Activated CD4-positive, alpha-beta T cell treated with anti-CD3 and anti-CD28 coated beads, Interleukin-2, amount 50 U/mL, for 4 hours (primary cell): ENCODE measurements around the gene AHNAK2.

ENCODE experiments used
- DNase-seq, 2 experiments: peaks; one replicate each; pipeline ENCODE4 v3.0.0-alpha.2; 2020

AHNAK2 gene

DNA sequence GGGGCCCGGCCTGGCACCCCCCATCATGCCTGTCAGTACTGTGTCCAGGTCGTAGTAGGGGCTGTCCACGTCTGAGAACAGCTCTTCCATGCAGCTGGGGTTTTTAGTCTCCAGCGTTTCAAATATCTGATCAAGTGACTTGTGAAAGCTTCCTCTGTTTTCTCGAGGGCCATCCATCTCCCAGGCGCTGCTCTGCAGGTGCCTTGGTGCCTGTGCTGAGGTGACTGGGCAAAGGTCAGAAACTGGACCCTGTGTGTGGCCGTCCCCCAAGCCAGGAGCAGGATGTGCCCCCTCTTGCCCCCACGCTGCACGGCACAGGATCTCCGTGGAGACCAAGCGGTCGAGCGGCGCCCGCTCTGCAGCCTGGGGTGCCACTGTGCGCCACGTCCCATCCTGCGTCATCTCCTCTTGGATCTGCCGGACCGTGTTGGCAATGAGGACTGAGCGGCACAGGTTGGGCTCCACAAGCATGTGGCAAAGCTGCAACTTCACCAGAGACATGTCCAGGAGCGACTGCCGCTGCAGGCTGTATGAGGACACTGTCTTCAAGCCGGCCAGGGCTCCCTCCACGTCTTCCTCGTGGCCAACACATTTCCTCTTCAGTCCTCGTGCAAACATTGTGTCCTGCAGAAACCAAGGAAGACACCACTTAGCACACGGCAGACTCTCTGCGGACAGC lies 33.3 kb upstream of the AHNAK2 start:
- no peak for DNase-seq

DNA sequence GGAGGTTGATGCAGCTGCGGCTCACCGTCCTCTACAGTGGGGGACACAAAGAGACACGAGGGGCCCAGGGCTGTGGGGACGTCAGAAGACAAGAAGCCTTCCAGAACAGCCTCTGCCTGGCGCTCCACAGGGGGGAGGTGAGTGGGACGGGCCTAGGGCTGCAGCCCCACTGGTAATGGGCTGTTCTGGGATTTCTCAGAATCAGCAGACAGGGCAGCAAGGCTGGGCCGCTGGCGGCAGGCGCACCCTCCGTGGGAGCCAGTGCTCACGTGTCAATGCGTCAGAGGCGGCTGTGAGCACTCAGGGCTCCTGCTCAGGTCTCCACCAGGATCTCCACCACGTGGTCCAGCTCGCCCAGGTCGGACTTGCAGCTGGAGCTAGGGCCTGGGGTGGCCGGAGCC lies 32.7 kb upstream of the AHNAK2 start:
- DNase-seq = no peak

DNA sequence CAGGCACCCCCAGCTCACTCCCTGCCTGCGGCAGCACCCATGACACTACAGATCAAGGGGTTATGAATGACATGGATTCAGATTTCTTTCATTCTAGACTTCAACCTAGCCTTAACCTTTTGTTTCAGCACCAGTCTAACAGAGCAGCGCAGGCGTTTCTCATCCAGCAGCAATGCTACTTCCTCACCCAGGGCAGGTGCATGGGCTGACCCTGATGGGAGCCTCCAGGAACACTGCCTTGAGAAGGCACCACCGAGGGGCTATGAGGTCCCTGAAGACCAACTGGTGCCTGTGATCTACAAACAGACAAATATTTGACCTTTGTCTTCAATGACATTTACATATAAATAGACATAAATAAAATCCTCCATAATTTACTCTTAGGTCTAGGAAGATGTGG lies 31.9 kb upstream of the AHNAK2 start:
- DNase-seq = no peak

DNA sequence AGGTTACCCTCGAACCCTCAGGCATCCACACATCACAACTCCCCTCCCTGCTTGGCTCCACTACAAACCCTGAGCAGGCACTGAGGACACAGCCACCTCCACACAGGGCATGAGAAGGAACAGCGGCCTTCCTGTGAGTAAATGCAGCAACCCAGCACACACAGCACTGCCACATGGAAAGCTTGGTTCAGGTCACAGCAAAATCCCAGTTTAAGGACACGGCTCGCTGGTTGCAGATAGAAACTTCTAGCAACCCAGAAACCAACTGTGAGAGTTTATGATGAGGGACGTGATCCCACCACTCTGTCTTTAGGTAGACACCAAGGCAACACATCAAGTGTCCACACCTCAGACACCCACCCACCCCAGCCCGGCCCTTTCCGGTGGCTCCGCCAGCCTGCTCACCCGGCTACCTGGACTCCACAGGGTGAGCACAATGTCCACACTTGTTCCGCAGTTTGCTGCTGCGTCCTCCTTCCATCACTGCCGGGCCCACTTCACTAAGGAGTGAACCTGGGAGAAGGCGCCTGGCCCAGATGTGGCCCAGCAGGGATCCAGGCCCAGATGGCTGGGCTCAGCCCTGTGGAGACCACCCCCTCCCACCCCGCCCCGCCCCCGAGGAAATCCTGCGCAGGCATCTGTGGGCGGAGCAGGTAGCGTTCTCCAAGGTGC lies 29.6 kb upstream of the AHNAK2 start:
- no peak for DNase-seq

DNA sequence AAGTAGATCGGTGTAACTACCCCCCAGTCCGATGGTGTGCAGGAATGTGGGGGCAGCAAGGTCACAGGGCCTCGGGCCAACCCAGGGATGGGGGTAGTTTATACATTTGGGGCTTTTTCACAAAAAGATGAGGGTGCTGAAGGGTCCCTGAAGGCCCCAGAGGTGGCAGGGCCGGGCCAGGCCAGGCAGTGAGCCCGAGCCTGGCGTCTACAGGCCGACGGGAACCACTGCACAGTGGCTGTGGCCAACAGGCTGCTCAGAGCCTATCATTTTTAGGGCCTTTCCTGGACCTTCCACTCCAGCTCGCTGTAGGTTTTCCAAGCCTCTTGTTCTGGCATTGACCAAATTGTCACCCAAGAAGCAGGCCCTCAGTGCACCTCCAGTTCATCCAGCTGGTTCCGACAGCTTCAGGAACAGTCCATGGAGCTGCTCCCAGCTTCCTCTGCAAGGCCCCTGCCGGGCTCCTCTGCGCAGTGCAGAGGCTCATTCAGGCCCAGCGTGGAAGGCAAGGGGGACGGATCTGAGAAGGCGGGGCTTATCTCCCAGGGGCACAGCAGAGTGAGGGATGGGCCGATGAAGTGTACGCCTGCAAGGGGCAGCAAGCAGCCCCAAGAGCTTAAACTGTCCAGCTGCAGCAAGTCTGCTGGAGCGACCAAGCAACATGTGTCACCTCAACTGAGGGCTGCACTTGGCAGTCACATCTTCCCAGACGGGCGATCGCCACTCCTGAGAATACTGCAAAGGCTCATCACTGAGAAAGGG lies 28.8 kb upstream of the AHNAK2 start:
- no peak for DNase-seq

DNA sequence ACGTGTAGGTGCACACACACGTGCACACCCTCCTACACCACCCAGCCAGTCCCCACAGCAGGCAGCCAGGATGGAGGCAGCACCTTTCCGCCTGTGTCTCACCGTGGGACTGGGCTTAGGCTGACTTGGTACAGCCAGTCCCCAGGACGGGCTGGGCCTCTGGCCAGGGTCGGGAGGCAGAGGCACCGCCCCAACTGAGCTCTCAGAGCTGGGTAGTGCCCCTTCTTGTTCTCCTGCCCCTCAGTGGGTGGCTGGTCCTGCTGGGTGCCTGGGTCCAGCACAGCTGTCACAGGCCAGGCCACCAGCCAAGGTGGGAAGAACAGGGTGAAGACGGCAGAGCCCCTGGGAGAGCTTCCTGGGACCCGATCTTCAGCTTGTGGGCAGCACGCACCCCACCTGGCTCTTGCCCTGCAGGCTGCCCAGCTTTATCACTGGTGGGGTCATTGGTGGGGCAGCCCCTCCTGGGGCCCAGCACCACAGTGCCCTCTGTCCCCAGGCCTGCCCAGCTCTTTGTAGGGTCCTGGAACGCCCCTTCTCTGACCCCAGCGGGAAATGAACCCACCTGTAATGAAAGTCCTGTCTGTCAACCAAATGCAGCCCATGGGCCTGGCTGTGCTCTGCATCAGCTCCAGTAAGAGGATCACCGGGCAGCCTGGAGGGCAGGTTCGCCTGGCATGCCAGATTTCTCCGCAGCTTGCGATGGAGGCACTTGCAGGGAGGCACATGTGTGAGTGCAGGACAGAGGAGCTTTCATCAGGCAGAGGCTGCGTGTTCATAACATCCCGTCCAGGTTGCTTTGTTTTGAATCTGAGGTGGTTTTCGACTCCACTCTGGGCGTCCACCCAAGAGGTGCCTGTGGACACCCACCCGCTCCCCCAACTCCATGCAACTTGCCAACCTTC lies 28.0 kb upstream of the AHNAK2 start:
- no peak for DNase-seq

DNA sequence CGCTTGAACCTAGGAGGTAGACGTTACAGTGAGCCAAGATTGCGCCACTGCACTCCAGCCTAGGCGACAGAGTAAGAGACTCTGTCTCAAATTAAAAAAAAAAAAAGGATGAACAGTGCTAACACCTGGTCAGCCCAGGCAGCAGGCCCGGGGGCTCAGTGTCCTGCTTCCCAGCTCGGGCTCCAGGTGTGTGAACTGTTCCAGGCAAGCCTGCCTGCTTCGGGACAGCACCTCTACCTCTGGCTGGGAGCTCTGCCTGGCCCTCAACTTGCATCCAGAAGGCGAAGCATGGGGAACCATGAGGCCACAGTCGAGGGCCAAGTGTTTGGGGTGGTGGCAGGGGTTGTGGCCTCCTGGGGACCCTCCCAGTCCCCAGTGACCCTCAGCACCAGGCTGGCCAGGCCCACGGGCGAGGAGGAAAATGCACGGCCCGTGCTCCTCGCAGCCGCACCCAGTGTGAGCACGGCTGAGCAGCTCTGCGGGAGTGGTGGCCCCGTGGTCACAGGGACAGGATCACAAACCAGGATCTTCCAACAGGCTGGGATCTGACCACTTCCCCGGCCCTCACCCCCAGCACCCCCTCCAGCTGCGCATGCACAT lies 27.3 kb upstream of the AHNAK2 start:
- no peak for DNase-seq

DNA sequence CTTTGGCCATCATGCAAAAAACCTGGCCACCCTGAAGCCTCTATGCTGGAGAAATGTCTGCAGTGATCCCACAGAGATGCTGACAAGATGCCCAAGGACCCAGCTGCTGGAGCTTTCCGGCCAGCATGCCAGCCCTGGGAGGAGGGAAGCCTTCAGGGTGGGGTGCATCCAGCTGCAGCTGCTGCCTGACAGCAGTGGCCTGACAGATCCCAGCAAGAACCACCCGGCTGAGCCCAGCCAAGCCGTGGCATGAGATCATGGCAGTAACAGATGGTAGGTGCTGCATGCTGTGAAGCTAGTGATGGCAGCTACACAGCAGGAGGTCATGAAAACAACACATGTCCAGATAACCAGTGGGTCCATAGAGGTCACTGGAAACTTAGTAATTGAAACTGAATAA lies 21.2 kb upstream of the AHNAK2 start:
- no peak for DNase-seq

DNA sequence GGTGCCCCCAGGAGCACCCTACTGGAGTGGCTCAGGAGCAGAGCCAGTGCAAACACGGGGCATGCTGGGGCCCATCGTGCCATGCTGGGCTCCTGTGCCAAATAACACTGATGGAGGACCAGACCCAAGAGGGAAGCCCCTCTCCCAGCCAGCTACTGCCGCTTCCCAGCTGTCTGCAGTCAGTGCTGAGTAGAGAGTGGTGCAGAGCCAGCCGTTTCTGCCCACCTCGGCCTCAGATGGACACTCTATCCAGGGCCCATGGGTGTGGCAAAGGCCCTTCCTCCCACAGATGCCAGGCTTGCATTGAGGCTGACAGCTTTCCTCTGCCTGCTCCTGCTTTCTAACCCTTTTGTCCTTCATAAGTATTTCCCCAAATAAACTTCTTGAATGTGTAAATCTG lies 20.6 kb upstream of the AHNAK2 start:
- no peak for DNase-seq

DNA sequence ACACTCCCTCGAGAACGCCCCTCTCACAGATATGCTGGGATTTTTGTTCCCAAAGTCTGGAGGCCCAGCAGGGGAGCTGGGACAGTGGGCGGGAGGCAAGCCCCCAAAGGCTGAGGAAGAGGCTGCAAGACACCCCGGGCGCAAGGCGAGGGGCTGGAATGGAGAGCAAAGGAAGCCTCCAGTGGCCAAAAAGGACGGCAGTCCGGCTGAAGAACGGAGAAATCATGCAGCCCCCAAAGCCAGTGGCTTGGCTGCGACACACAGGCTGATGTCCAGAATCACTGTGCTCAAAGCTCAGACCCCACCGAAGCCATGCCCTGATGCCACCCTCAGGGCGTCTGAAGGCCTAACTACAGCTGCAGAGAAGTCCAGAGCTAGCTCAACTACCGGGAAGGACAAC lies 18.3 kb upstream of the AHNAK2 start:
- no peak for DNase-seq

DNA sequence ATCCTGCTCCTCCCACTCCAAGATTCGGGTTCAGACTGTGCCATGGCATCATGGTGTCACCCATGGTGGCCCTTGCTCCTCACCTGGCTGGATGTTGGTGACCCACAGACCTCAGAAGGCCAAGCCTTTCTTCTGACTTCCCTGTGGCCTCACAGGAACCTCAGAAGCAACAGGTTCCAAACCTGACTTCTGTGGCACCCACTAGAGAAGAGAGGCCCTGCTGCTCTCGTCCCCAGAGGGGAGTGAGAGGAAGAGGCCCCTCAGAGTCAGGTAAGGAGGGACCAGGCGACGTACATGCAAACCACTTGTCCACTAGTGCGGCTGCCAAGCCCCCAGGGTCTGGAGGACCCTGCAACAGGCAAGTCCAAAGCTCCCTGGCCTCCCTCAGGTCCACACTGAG lies 17.9 kb upstream of the AHNAK2 start:
- DNase-seq = no peak

DNA sequence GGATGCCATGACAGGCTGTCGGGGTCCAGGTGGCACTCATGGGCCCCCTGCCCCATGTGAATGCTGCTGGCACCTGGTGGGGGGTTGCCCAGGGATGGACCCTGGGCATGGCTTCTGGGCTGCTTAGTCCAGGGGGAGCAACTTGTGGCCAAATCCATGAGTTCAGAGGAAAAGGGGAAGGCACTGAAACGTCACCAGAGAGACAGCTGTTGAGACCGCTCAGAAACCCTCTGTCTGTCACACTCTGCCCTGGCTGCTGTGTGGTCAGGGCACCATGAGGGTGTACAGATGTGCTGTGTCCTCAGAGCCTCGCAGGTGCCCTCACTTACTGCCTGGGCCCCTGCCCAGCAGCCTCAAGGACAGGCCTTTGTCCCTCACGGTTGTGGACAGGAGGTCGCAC lies 16.8 kb upstream of the AHNAK2 start:
- no peak for DNase-seq

DNA sequence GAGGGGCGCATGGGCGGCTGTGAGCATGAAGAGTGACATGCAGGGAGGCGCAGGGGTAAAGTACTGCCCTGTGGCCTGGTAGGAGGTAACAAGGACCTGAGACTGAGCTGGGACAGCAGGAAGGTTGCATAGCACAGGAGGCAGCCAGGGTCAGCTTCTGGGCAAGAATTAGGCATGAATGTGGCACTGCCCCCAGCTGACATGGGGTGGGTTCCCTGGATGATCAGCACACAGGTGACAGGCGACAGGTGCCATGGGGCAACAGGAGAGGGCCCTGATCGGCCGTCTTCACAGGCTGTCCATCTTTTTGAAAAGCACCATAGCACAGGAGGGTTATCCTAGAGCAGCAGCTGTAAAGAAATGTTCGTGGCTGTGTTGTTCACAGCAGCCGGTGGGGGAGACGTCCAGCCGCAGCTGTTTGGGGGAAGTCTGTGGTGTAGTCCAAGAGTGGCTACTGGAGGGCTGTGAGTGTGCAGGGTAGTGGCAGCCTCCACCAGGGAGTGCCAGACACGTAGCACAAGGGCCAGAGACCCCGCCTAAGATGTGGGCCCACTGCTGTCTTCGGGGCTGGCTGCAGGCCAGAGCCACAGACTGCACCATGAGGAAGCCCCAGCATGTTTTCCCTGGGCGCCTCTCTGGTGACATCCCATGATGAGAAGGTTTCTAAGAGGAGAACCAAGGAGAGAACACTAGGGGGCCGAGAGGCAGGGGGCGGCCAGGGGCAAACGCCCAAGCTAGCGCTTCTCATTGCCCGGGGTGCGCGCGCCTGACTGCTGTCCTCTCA lies 15.8 kb upstream of the AHNAK2 start:
- DNase-seq = no peak

DNA sequence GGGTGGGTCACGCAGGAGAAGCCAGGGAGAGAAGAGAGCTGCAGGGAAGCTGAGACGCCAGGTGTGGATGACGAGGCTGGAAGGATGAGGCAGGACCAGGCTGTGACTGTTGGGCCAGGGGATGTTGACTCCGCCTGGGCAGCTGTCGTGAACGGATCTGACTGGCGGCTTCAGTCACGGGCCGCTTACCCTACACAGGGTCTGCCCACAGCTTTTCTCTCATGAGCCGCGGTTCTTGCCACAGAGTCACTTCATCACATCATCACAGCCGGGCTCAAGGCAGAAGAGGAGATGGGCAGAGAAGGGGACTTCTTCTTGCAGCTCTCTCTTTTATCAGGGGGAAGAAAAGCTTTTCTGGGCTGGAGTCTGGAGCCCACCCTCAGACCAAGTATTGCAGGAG lies 15.1 kb upstream of the AHNAK2 start:
- DNase-seq = no peak

DNA sequence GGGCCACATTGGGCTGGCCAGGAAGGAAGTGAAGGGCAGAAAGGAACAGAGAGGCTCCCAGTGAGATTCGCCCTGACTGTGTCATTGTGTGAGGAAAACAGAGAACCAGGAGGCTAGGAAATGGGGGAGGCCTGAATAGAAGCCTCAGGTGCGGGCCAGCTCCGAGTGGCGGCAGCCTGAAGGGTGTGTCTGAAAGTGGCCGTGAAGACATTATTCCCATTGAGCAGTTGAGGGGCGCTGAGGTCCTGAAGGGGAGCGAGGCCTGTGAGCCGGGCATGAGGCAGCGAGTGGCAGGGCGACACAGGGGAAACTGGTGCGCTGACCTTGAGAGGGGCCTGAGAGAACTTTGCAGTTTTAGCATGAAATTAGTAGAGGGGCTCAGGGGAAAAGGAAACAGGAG lies 14.3 kb upstream of the AHNAK2 start:
- DNase-seq = no peak

DNA sequence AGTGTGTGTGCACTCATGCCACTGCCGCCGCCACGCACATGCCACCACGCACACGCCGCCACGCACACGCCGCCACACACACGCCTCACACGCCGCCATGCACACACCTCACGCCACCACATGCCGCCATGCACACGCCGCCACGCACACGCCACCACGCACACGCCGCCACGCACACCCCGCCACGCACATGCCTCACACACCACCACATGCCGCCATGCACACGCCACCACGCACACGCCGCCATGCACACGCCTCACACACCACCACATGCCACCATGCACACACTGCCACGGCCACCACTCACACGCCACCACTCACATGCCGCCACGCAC lies 13.7 kb upstream of the AHNAK2 start:
- DNase-seq = no peak

DNA sequence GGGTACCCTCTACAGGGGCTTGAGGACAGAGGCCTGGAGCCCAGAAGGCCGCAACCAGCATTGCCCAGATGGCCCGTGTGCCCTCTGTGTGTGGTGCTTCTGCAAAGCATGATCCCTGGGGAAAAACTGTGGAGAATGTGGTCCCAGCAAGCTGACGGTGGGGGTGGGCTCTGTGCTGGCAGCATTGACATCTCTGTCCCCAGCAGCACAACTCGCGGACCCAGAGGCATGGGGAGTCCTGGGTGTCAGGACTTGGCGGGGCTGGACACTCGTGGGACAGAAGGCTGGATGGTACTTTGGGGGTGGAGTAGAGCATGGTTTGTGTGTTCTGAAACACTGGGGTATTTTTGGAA lies 11.8 kb upstream of the AHNAK2 start:
- DNase-seq = no peak

DNA sequence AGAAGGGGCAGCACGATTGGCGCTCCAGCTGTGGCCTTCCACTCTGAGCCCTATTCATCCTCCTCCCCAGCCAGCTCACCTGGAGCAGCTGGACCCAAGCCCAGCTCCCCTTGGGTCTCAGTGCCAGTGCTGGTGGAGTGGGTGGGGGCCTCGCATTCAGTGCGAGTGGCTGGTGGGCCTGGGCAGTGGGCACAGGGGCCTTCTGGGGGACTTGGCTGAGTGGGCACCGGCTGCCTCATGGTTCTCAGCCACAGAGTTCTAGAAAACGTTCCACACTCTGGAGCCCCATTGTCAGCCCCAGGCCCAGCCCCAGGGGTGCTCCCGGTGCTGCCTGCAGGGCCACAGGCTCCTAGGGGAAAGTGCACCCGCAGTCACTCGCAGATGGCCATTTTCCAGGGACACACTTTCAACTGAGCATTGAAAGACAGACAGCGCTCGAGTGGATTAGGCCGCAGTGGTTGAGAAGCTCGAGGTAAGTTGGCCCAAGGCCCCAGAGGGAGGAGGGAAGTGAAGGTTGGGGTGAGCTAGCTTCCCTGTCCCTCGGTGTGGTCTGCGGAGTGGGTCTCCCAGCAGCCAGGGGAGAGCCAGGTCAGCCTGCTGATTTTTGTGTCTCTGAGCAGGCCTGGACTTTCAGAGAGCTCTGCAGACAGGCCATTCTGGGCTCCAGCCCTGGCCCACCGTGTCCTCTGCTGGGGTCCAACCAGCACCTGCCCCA lies 11.2 kb upstream of the AHNAK2 start:
- no peak for DNase-seq

DNA sequence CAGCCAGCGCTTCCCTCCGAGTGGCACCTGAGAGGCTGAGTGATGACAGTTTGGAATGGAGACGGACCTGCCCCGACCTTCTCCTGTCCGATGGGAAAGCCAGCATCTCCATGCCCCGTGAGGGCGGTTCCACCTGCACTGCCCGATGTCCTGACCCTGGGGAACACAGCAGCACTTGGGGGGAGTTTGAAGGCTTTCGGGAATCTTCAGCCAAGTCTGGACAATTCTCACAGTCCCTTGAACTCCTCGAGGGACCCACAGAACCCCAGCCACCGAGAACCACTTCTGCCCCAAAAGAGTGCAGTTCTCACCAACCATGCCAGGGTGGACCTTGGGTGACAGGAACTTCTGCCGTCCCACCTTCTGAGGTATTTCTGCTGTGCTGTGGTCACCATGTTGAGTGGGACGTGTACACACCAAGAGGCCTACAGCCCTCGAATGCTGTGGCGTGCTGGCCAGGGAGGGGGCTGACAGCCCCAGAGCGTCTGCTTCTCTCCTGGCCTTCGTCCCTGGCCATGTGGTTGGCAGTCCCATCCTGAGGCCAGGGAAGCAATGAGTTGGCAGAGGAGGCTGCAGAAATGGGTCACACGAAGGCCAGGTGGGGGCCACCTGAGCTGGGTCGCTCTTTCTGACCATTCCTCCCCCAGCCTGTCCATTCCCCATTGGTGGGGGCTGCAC lies 8.5 kb upstream of the AHNAK2 start:
- no peak for DNase-seq

DNA sequence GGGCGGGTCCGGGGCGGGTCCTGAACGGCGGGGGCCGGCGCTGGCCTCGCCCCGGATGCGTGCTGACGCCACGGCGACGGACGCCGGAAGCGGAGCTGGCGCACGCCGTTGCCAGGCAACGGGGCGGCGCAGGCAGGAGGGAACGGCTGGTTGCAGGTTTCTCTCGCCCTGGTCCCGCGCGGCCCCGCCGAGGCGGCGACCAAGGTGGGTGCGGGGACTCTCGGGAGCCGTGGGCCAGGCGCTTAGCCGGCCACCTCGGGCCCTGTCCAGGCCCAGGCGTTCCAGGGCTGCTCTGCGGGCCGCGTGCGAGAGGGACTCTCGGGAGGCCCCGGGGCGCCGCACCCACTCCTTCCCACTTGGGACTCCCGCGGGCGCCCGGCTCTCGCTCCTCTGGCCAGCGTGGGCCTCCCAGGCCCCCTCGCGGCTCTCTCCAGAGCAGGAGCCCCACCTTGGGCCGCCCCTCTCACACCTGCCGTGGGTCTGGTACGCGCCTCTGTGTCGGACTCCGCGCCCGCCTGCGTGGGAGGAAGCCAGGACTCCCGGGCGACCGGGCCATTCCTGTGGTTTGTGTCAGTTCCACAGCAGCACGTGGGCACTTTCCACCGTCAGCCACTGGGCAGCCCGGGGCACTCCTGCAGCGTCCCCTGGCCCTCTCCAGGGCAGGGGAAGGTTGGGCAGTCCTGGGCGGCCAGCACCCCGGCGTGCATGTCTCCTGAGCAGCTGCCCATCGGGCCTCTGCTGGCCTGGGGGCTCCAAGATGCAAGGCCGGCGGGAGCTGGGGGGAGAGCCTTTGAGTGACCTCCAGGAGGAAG lies 7.7 kb upstream of the AHNAK2 start, which contains the start of gene CLBA1:
Gene CLBA1 (plus strand): TSS at position 114 of the 812 bp plus-strand sequence. CDS start 644 bp downstream, at position 758.
- peak; percentile 74 to 78 for DNase-seq
